ENCODE data around the gene PLOD3. TPM values are rescaled to one million over a fixed set of nuclear protein-coding genes. Genes with fewer than 3 reads are reported as not detected.

PLOD3 gene
- total and polyA plus RNA-seq, 11 donors = 22.2 to 77.6 (median 42.0) TPM

- intact Hi-C loops (cut with DNase I) = no loop called here
- ATAC-seq = no peak
- 0 to 2% (median 2%) methylated on average over 51 to 79 of the region's 79 CpGs for WGBS, 4 donors
Measured at GRCh38 chr7:101172005-101172853, 45.2 kb downstream of the PLOD3 start.

GRCh38 chr7:101171442-101171837 lies 45.9 kb downstream of the PLOD3 start:
- ATAC-seq (no peak), DNase-seq (no peak)
- 1 to 2% (median 1%) methylated on average over 12 to 13 of the region's 13 CpGs for WGBS, 4 donors
- TF ChIP-seq CTCF (IDR thresholded peaks at IDR 0.05) = no peak
- no peak for TF ChIP-seq POLR2A (IDR thresholded peaks at IDR 0.05)
- Histone ChIP-seq H3K4me1 (peaks cover 0 to 43% (median 22%) of the 10 kb centered on the region in 12 donors), H3K9me3 (no peaks in the 10 kb centered on the region), H3K27ac (no peak overlapping the region), H3K4me3 (no peak overlapping the region), H3K36me3 (no peaks in the 10 kb centered on the region), H3K27me3 (peaks cover 66 to 100% (median 97%) of the 10 kb centered on the region in 9 donors)
- intact Hi-C loops (cut with DNase I) = no loop called here

More at GRCh38 chr7:101172005-101172853, 45.2 kb downstream of the PLOD3 start:
- TF ChIP-seq POLR2A (IDR thresholded peaks at IDR 0.05) (no peak), CTCF (IDR thresholded peaks at IDR 0.05) (no peak)
- H3K9me3 ChIP-seq = no peaks in the 10 kb centered on the region
- H3K27me3 ChIP-seq = peaks cover 60 to 100% (median 98%) of the 10 kb centered on the region in 9 donors
- H3K4me1 ChIP-seq = peaks cover 0 to 43% (median 22%) of the 10 kb centered on the region in 12 donors
- H3K36me3 ChIP-seq = no peaks in the 10 kb centered on the region
- no peak for DNase-seq
- peak overlapping the region in 3 of 12 donors; percentile 3 to 15 (median 11) for H3K4me3 ChIP-seq
- H3K27ac ChIP-seq = no peak overlapping the region

GRCh38 chr7:101170617-101171441 lies 46.6 kb downstream of the PLOD3 start:
- Histone ChIP-seq H3K4me1 (peaks cover 0 to 47% (median 25%) of the 10 kb centered on the region in 12 donors), H3K36me3 (no peaks in the 10 kb centered on the region), H3K9me3 (no peaks in the 10 kb centered on the region), H3K4me3 (no peak overlapping the region), H3K27ac (no peak overlapping the region), H3K27me3 (peaks cover 69 to 100% (median 98%) of the 10 kb centered on the region in 9 donors)
- TF ChIP-seq CTCF (IDR thresholded peaks at IDR 0.05) (no peak), POLR2A (IDR thresholded peaks at IDR 0.05) (no peak)
- 4 to 7% (median 5%) methylated on average over 15 to 17 of the region's 17 CpGs for WGBS, 4 donors
- intact Hi-C loops (cut with DNase I) = no loop called here
- DNase-seq (no peak), ATAC-seq (no peak)
